ENCODE measurements around the gene OR6J1. TPM values are rescaled to one million over a fixed set of nuclear protein-coding genes. Genes with fewer than 3 reads are reported as not detected.
"Not testable (repeated sequence)": the region's sequence is repeated elsewhere in the genome, so short reads cannot be mapped to it uniquely, and the experiment has no call there.

OR6J1 gene
- total RNA-seq, 2 experiments from 2014 or later, result not detected

GRCh38 chr14:22587677-22588422 is 56.3 kb downstream of the OR6J1 start:
- CTCF ChIA-PET, result interaction anchor here (0.6 to 11.5 kb wide), 10 partner anchors 11 to 728 kb away, joined by 3 to 135 read pairs (median 4); no protein-coding TSS in a partner anchor
- H3K9me3 Mint-ChIP-seq; H3K27me3 Mint-ChIP-seq (ENCODE audit: low read depth): not testable (repeated sequence)
- H3K4me1 Mint-ChIP-seq (ENCODE audit: low read depth), result peaks cover 77% of the 10 kb centered on the region
- H3K27ac Mint-ChIP-seq, result peak overlapping the region; percentile 99
- intact Hi-C loops (cut with micrococcal nuclease), result loop anchor here (1.0 to 10.0 kb wide), 2 partner anchors 15 to 1203 kb away; partner anchors contain the start of gene SUPT16H
- H3K4me3 Mint-ChIP-seq, result peak overlapping the region; percentile 98
- peak; percentile 32 for DNase-seq
- H3K36me3 Mint-ChIP-seq (ENCODE audit: low read depth), result peaks cover 35% of the 10 kb centered on the region

GRCh38 chr14:22587247-22587646 is 56.9 kb downstream of the OR6J1 start:
- H3K9me3 Mint-ChIP-seq, result no peaks in the 10 kb centered on the region
- CTCF ChIA-PET, result interaction anchor here (0.6 to 11.5 kb wide), 6 partner anchors 11 to 66 kb away, joined by 3 to 135 read pairs (median 3); no protein-coding TSS in a partner anchor
- peak overlapping the region; percentile 99 for H3K27ac Mint-ChIP-seq
- H3K4me3 Mint-ChIP-seq, result peak overlapping the region; percentile 98
- peaks cover 77% of the 10 kb centered on the region for H3K4me1 Mint-ChIP-seq (ENCODE audit: low read depth)
- H3K27me3 Mint-ChIP-seq (ENCODE audit: low read depth), result no peaks in the 10 kb centered on the region
- intact Hi-C loops (cut with micrococcal nuclease), result loop anchor here (10.0 kb wide), 1 partner anchor 1202 kb away; the partner anchor contains the start of gene SUPT16H
- peaks cover 38% of the 10 kb centered on the region for H3K36me3 Mint-ChIP-seq (ENCODE audit: low read depth)
- no peak for DNase-seq

GRCh38 chr14:22583994-22584393 is 60.2 kb downstream of the OR6J1 start:
- peaks cover 72% of the 10 kb centered on the region for H3K4me1 Mint-ChIP-seq (ENCODE audit: low read depth)
- peak; percentile 60 for DNase-seq
- CTCF ChIA-PET, result interaction anchor here (0.7 to 11.5 kb wide), 3 partner anchors 13 to 422 kb away, joined by 4 to 135 read pairs (median 7); no protein-coding TSS in a partner anchor
- H3K9me3 Mint-ChIP-seq, result no peaks in the 10 kb centered on the region
- H3K27me3 Mint-ChIP-seq (ENCODE audit: low read depth), result no peaks in the 10 kb centered on the region
- H3K4me3 Mint-ChIP-seq, result peak overlapping the region; percentile 39
- peak overlapping the region; percentile 85 for H3K27ac Mint-ChIP-seq
- intact Hi-C loops (cut with micrococcal nuclease), result loop anchor here (1.0 to 10.0 kb wide), 2 partner anchors 28 to 1199 kb away; partner anchors contain the start of gene SUPT16H
- H3K36me3 Mint-ChIP-seq (ENCODE audit: low read depth), result peaks cover 52% of the 10 kb centered on the region

Other genes starting within 250 kb of the OR6J1 start
- gene DAD1, start 55.1 kb downstream of the OR6J1 start, total RNA-seq, result 100 to 1,000 TPM; 219 to 226 TPM
- 10 to 100 TPM; 11.1 to 11.9 TPM for gene ABHD4, start 46.1 kb downstream of the OR6J1 start, total RNA-seq
- 100 to 1,000 TPM; 149 to 152 TPM for gene OXA1L, start 122.3 kb upstream of the OR6J1 start, total RNA-seq
- gene SLC7A7, start 171.1 kb upstream of the OR6J1 start, total RNA-seq, result 1 to 10 TPM in 1 of 2 experiments, under 1 TPM in 1; 0.40 to 1.1 TPM
- 100 to 1,000 TPM; 170 TPM for gene MRPL52, start 185.5 kb upstream of the OR6J1 start, total RNA-seq
- gene MMP14, start 192.2 kb upstream of the OR6J1 start, total RNA-seq, result 1 to 10 TPM; 1.3 to 2.1 TPM
- gene LRP10, start 227.4 kb upstream of the OR6J1 start, total RNA-seq, result 10 to 100 TPM; 71.9 to 75.2 TPM
- under 1 TPM; 0.69 to 0.74 TPM for gene REM2, start 238.9 kb upstream of the OR6J1 start, total RNA-seq